GM12872 (cell line): ENCODE data around the gene MOB1B.

Source experiments
- TF ChIP-seq, protein P1 (sequence below): IDR thresholded peaks from 3 replicates; pipeline ENCODE4 v1.5.1; 2011; ENCODE audit warnings: low read depth, mild to moderate bottlenecking, low read length, moderate library complexity; ENCODE audit not compliant: insufficient read depth

The MOB1B gene

GRCh38 chr4:70958681-70959080 is 56.5 kb downstream of the MOB1B start:
- TF ChIP-seq, protein P1, sequence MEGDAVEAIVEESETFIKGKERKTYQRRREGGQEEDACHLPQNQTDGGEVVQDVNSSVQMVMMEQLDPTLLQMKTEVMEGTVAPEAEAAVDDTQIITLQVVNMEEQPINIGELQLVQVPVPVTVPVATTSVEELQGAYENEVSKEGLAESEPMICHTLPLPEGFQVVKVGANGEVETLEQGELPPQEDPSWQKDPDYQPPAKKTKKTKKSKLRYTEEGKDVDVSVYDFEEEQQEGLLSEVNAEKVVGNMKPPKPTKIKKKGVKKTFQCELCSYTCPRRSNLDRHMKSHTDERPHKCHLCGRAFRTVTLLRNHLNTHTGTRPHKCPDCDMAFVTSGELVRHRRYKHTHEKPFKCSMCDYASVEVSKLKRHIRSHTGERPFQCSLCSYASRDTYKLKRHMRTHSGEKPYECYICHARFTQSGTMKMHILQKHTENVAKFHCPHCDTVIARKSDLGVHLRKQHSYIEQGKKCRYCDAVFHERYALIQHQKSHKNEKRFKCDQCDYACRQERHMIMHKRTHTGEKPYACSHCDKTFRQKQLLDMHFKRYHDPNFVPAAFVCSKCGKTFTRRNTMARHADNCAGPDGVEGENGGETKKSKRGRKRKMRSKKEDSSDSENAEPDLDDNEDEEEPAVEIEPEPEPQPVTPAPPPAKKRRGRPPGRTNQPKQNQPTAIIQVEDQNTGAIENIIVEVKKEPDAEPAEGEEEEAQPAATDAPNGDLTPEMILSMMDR: no peak

DNA sequence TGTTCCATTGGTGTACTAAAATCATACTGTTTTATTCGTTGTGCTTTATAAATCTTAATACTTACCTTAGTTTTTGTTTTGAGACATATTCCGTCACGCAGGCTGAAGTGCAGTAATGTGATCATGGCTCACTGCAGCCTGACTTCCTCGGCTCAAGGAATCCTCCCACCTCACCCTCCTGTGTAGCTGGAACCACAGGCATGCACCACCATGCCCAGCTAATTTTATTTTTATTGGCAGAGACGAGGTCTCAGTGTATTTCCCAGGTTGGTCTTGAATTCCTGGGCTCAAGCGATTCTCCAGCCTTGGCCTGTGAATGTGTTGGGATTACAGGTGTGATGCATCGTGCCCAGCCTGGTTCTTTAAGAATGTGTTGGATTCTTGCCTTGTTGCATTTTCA is 66.9 kb downstream of the MOB1B start:
- TF ChIP-seq, protein P1: no peak

DNA sequence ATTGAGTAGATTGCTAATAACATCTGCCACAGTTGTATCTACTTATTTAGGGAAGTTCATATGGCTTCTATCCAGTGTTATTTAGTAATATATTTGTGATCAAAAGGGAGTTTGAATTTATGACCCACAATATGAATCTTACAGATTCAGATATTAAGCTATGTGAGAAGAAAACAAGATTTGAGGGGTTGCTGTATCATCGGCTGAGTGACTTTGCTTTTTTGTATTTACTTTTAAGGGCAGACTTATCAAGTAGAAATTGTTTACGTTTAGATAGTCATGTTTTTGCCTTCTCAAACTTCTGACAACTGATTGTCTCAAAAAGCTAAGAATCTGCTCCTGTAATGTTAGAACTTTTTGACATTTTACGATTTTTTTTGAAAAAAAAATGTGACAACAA is 74.1 kb downstream of the MOB1B start:
- TF ChIP-seq, protein P1: no peak

DNA sequence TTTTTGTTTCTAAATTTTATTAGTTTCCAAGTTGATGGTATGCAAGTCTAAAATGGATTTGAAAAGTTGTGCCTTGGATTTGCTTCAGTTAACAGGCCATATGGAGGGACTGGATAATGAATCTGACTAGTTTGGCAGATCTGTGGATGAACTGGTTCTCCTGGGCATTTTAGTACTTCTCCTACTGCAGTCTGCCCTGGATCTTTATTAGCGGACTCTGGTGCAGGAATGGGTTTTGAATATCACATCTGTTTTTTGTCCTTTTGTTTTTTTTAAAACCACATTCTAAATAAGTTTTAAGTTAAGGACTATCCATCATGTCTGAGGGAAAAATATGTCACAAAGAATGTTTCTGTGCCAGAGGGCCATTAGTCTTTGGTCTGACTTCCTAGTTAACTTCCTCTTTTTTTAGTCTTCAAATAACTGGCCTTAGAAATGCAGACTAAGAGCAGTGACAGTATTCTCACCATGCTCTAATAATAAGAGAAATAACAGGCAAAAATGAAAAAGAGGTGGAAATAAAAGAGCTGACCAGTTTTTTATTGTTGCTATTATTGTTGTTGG is 77.4 kb downstream of the MOB1B start:
- TF ChIP-seq, protein P1: no peak

DNA sequence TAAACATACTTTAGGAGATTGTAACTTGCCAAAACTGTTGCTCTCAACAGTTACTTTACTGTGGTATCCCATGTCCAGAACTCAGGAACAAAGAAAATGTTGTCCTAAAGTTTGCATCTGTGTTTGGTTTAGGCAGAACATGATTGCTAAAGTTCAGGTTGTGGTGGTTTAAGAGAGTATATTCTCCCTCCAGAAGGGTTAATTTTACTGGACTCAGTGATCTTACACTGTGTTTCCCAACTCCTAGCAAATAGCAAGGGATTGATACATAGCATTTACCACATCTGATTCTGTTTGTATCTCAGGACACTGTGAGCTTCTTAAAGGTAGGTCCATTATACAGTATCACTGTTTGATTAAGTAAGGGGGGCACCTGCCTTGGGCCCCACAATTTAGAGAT is 78.0 kb downstream of the MOB1B start:
- TF ChIP-seq, protein P1: no peak

- TF ChIP-seq, protein P1: no peak
Observed at GRCh38 chr4:70984106-70984505, 81.9 kb downstream of the MOB1B start.

DNA sequence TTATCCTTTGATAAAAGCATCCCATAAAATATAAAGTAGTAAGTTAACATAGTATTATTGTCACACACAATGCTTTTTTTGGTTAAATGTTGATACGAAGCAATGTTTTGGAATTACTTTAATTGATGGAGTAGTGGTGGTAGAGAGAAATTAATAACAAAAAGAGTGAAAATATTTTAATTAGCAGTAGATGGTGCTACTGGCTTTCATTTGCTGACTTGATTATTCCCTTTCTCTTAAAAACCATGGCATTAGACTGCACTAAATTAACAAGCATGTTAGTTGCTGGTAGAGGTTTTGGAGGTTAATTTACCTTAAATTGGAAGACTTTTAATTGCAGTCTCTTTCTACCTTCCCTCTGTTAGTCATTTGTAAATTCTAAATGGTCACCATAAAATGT is 82.4 kb downstream of the MOB1B start:
- TF ChIP-seq, protein P1: no peak
